Smooth muscle cell (in vitro differentiated cells): ENCODE measurements around the gene CA6. TPM values are rescaled to one million over a fixed set of nuclear protein-coding genes. Genes with fewer than 3 reads are reported as not detected.

ENCODE experiments used
- DNase-seq: peaks from one replicate; lab custom pipeline; 2025; ENCODE audit not compliant: unreplicated experiment; lab: John Stamatoyannopoulos, UW
- H2AFZ ChIP-seq: fragments of 200-600 bp; sonication (generic); 2 replicates; pipeline ENCODE4 v1.6.0; 2016; ENCODE audit warnings: antibody characterized with exemption, low read depth, mild to moderate bottlenecking
- H3F3A ChIP-seq: fragments of 200-600 bp; sonication (generic); 2 replicates; pipeline ENCODE4 v1.6.0; 2017; ENCODE audit warnings: antibody characterized with exemption, low read depth
- H3K27ac ChIP-seq: fragments of 200-600 bp; sonication (generic); 2 replicates; pipeline ENCODE4 v1.5.1; 2016; ENCODE audit warnings: low read depth, mild to moderate bottlenecking
- H3K27me3 ChIP-seq: fragments of 200-600 bp; sonication (generic); 2 replicates; pipeline ENCODE4 v1.6.1; 2016; ENCODE audit warnings: low read depth, mild to moderate bottlenecking
- H3K36me3 ChIP-seq: fragments of 200-600 bp; sonication (generic); 2 replicates; pipeline ENCODE4 v1.5.1; 2016; ENCODE audit warnings: low read depth
- H3K4me1 ChIP-seq: fragments of 200-600 bp; sonication (generic); 2 replicates; pipeline ENCODE4 v1.5.1; 2016; ENCODE audit warnings: low read depth
- H3K4me2 ChIP-seq: fragments of 200-600 bp; sonication (generic); 2 replicates; pipeline ENCODE4 v1.6.0; 2016; ENCODE audit warnings: mild to moderate bottlenecking
- H3K4me3 ChIP-seq: fragments of 200-600 bp; sonication (generic); 2 replicates; pipeline ENCODE4 v1.5.1; 2016; ENCODE audit warnings: mild to moderate bottlenecking
- H3K79me2 ChIP-seq: fragments of 200-600 bp; sonication (generic); 2 replicates; pipeline ENCODE4 v1.6.0; 2016; ENCODE audit warnings: low read depth, mild to moderate bottlenecking
- H3K9ac ChIP-seq: fragments of 200-600 bp; sonication (generic); 2 replicates; pipeline ENCODE4 v1.6.0; 2016; ENCODE audit warnings: low read depth
- H3K9me3 ChIP-seq: fragments of 200-600 bp; sonication (generic); replicated peaks from 2 replicates; pipeline ENCODE4 v1.5.1; 2016; ENCODE audit warnings: low read depth
- H4K20me1 ChIP-seq: fragments of 200-600 bp; sonication (generic); 2 replicates; pipeline ENCODE4 v1.6.0; 2016; ENCODE audit warnings: low read depth
- WGBS: methylation state at CpG from one replicate; pipeline ENCODE4 v1.1.7; 2016; ENCODE audit warnings: low lambda C conversion rate; 5-methylcytosine and 5-hydroxymethylcytosine counted together
- polyA plus RNA-seq: library from polyadenylated mRNA; unstranded; fragments of >200 nt; fragmentation: Nextera tagmentation; extraction: Ambion mirVana; gene quantifications from 2 replicates; pipeline ENCODE4 v1.2.1, GENCODE V29; 2016
- total RNA-seq: library from RNA; depleted of rRNA; stranded (reverse); fragments of >200 nt; gene quantifications from 2 replicates; pipeline ENCODE4 v1.2.3, GENCODE V29; 2014
- TF ChIP-seq, protein P1 (sequence below): fragments of 200-600 bp; sonication (generic); IDR thresholded peaks from 2 replicates; pipeline ENCODE4 v1.5.1; 2017; ENCODE audit warnings: borderline replicate concordance, mild to moderate bottlenecking, antibody characterized with exemption; ENCODE audit not compliant: insufficient read depth, poor library complexity, severe bottlenecking

Gene CA6
- total and polyA plus RNA-seq, 2 experiments from 2014 or later: not detected

DNA sequence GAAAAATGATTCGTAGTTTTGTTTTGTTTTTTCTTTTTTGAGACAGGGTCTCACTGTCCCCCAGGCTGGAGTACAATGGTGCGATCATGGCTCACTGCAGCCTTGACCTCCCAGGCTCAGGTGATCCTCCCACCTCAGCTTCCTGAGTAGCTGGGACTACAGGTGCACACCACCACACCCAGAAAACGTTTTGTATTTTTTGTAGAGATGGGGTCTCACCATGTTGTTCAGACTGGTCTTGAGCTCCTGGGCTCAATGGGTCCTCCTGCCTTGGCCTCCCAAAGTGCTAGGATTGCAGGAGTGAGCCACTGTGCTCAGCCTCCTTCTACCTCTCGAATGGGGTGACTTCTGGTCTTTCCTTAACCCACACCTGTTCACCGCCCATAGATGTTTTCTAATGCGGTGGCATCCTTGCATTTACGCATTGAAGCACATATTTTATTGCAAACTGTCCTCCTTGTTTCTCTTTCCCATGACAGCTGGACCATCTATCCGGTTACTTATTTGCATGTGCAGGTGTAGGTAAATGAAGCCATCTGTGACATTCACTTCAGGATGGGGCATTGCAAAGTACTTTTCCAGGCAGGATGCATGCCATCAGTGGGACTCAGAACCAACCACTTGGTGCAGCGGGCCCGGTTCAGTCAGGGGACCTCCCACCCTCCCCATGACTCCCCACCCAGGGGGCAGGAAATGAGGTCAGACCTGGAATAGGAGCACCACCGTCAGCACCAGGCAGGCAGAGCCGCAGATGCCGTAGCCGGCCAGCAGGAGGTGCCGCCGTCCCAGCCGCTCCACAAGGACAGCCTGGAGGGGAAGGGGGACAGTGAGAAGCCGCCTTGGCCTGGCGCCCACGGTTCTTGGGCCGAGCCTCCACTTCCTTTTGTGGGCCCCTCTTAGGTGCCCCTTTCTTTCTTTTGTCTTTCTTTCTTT, 64.0 kb downstream of the CA6 start:
- no peaks in the 10 kb centered on the region for H3K27me3 ChIP-seq
- H4K20me1 ChIP-seq: no peaks in the 10 kb centered on the region
- no peak overlapping the region for H2AFZ ChIP-seq
- no peaks in the 10 kb centered on the region for H3K9me3 ChIP-seq
- no peaks in the 10 kb centered on the region for H3K36me3 ChIP-seq
- no peaks in the 10 kb centered on the region for H3K79me2 ChIP-seq
- TF ChIP-seq, protein P1, sequence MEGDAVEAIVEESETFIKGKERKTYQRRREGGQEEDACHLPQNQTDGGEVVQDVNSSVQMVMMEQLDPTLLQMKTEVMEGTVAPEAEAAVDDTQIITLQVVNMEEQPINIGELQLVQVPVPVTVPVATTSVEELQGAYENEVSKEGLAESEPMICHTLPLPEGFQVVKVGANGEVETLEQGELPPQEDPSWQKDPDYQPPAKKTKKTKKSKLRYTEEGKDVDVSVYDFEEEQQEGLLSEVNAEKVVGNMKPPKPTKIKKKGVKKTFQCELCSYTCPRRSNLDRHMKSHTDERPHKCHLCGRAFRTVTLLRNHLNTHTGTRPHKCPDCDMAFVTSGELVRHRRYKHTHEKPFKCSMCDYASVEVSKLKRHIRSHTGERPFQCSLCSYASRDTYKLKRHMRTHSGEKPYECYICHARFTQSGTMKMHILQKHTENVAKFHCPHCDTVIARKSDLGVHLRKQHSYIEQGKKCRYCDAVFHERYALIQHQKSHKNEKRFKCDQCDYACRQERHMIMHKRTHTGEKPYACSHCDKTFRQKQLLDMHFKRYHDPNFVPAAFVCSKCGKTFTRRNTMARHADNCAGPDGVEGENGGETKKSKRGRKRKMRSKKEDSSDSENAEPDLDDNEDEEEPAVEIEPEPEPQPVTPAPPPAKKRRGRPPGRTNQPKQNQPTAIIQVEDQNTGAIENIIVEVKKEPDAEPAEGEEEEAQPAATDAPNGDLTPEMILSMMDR: peak; percentile 46
- H3K4me1 ChIP-seq: no peaks in the 10 kb centered on the region
- H3K4me2 ChIP-seq: no peak overlapping the region
- no peak overlapping the region for H3K9ac ChIP-seq
- H3F3A ChIP-seq: no peaks in the 10 kb centered on the region
- no peak overlapping the region for H3K27ac ChIP-seq
- WGBS: 53% methylated on average over 21 of the region's 21 CpGs
- H3K4me3 ChIP-seq: no peak overlapping the region
- no peak for DNase-seq

DNA sequence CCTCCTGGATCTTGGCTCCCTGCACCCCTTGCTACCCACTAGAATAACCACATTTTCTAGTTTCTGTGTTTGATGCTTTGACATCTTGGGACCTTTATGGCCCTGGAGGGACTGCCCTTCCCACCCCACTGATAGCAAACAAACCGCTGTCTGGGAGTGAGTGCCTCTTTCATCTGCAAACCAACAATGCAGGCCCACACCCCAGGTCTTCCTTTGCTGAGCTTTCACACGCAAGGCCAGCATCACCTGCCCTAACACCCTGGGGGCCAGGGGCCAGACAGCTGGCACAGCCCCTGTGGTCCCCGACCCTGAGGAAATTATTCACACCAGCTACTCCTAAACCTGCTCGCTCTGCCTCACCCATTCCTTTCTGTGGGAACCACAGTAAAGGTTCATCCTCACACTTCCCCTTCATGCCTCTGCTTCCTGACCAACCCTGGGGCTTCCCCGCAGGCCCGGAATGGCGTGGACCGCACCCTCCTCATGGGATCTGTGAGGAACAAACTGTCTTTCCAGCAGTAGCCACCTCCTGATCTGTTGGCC, 65.2 kb downstream of the CA6 start:
- Histone ChIP-seq H3K4me3 (no peak overlapping the region), H3K79me2 (no peaks in the 10 kb centered on the region), H3K36me3 (no peaks in the 10 kb centered on the region), H3K4me1 (no peaks in the 10 kb centered on the region), H3K9me3 (no peaks in the 10 kb centered on the region), H4K20me1 (no peaks in the 10 kb centered on the region), H3K27ac (no peak overlapping the region), H2AFZ (no peak overlapping the region), H3K4me2 (no peak overlapping the region), H3K27me3 (no peaks in the 10 kb centered on the region), H3K9ac (no peak overlapping the region), H3F3A (no peaks in the 10 kb centered on the region)
- no peak for DNase-seq
- 85% methylated on average over 8 of the region's 8 CpGs for WGBS
- TF ChIP-seq, protein P1: no peak

DNA sequence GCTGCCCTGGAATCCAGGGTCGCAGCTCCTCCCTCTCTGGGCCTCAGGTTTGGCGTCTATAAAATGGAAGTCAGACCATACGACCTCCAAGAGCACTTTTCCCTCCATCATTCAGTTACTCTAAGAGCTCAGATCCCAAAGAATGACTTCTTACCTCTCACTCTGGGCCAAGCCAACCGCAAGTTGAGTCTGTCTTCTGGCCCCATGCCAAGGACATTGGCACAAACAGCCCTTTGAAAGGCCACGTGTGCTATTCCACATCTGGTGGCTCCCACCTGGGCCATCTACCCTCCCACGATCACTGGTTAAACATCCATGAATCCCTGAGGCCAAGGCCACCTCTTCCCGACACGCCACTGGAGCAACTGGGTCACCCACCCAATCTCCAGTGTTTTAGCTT, 68.2 kb downstream of the CA6 start:
- Histone ChIP-seq H3K27me3 (no peaks in the 10 kb centered on the region), H3K4me3 (no peak overlapping the region), H3K27ac (no peak overlapping the region), H3K79me2 (no peaks in the 10 kb centered on the region), H3K9ac (no peak overlapping the region), H3K4me2 (no peak overlapping the region), H4K20me1 (no peaks in the 10 kb centered on the region), H3K4me1 (no peaks in the 10 kb centered on the region), H3K36me3 (no peaks in the 10 kb centered on the region), H2AFZ (no peak overlapping the region), H3F3A (no peaks in the 10 kb centered on the region), H3K9me3 (no peaks in the 10 kb centered on the region)
- WGBS: 91% methylated on average over 8 of the region's 8 CpGs
- DNase-seq: no peak
- TF ChIP-seq, protein P1: no peak
